NK-92 (cell line): ENCODE data around the gene TTYH1.

Experiments
- DNase-seq: peaks from one replicate; lab custom pipeline; 2025; ENCODE audit not compliant: unreplicated experiment; lab: John Stamatoyannopoulos, UW

TTYH1 gene

DNA sequence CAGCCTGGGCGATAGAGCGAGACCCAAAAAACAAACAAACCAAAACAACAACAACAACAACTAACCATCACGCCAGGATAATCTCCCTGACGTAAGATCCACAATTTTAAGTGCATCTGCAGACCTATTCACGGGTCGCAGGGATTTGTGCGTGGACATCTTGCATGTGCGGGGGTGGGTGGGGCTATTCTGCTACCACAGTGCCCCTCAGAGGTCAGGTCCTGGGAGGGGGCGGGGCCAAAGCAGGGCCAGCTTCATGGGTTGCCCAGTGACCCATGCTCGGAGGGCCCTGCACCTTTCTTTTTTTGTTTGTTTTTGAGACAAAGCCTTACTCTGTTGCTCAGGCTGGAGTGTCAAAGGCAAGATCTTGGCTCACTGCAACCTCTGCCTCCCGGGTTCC is 60.4 kb downstream of the TTYH1 start:
- no peak for DNase-seq

DNA sequence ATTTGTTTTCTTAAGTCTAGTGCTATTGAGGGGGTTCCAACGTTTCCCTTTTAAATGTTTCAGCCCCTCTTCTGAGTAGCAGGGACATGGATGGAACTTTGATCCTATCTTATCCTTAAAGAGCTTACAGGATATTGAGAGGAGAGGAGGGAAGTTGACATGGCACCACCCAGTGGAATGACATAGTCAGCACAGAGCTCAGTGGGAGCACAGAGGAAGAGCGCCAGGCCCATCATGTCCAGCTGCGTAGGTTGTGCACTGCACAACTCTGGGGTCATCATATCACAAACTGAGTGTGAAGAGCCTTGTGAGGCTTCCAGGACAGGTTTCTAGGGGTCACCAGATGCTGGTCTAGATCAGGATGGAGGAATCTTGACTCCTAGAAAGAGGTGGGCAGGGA is 62.4 kb downstream of the TTYH1 start:
- DNase-seq, result no peak

DNA sequence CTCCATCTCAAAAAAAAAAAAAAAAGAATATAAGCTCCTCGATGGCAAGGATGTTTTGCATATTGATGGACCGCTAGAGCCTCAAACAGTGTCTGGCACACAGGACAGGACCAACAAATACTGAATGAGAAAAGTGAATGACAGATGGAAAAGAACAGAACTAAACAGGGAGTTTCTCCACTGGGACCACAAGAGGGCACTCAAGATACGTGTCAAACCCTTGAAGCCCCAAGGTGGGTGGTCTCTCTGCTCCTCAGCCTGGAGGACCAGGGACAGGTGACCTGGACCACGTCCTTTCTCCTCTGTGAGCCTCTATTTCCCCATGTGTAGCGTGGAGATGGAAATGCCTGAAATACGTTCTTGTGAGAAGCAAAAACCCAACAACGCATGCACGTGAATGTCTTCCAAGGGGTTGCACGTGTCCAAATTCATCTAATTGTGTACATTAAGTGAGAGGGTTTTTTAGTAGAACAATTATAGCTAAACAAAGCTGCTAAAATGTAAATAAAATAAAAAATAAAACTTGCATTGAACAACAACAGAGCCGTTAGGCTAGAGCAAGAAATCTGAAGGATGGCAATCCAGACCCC is 63.5 kb downstream of the TTYH1 start:
- DNase-seq, result no peak

DNA sequence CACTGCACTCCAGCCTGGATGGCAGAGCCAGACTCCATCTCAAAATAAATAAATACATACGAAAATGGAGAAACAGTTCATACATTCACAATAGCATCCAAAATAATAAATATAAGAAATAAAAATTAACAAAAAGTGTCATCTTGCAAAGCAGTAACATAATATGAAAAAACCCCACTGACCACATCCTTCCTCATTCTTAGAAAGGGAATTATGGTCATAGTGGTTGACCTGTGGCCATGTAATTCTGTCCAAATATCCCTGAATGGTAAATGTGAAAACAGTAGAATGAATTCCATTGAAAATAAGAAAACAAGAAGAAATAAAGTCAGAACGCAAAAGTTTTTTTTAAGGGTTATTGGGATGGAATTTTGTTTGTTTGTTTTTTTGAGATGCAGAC is 64.8 kb downstream of the TTYH1 start:
- DNase-seq, result no peak

DNA sequence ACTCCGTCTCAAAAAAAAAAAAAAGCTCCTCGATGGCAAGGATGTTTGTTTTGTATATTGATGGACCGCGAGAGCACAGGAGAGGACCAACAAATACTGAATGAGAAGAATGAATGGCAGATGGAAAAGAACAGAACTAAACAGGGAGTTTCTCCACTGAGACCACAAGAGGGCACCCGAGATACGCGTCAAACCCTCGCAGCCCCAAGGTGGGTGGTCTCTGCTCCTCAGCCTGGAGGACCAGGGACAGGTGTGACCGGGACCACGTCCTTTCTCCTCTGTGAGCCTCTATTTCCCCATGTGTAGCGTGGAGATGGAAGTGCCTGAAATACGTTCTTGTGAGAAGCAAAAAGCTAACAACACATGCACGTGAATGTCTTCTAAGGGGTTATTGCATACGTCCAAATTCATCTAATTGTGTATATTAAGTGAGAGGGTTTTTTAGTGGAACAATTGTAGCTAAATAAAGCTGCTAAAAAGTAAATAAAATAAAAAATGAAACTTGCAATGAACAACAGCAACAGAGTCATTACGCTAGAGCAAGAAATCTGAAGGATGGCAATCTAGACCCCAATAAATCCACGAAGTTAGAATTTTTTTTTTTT is 66.2 kb downstream of the TTYH1 start:
- DNase-seq, result no peak

DNA sequence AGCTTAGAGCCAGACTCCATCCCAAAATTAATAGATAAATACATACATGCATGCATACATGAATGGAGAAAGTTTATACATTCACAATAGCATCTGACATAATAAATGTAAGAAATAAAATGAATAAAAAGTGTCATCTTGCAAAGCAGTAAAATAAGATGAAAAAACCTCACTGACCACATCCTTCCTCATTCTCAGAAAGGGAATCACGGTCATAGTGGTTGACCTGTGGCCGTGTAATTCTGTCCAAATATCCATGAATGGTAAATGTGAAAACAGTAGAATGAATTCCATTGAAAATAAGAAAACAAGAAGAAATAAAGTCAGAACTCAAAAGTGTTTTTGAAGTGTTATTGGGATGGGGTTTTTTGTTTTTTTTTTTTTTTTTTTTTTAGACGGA is 67.6 kb downstream of the TTYH1 start:
- DNase-seq, result no peak

DNA sequence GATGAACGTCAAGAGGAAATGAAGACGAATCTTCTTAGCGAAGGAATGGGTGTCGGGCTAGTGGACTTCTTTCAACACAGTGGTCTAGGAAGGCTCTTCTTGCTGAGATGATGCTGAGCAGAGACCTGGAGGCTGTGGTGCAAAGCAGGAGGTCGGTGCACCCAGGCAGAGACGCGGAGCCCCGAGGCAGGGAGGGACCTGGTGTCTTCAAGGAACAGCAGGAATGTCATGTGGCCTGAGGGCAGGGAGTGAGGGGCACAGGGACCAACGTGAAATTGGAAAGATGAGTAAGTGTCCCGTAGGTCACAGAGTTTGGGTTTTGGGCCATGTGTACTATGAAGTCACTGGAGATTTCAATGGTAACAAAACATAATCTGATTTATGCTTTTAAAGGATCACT is 69.2 kb downstream of the TTYH1 start:
- no peak for DNase-seq

DNA sequence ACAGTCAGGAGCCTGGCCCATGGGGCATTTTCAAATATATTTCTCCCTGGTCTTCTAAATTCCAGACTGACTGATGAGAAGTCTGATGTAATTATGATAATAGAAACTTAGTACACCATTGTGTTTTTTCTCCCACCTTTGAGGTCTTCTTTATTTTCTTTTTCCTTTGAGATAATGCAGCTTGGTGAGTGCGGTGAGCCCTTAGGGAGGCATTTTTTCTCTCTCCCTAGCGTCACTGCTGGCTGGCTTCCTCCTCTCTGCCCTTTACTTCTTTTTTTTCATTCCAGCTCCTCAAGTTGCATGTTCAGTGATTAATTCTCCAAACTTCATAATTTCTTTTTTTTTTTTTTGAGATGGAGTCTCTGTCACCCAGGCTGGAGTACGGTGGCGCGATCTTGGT is 70.6 kb downstream of the TTYH1 start:
- DNase-seq, result no peak
